ENCODE measurements around the gene TIMP2.
"Not testable (repeated sequence)": the region's sequence is repeated elsewhere in the genome, so short reads cannot be mapped to it uniquely, and the experiment has no call there.

Gene TIMP2

DNA sequence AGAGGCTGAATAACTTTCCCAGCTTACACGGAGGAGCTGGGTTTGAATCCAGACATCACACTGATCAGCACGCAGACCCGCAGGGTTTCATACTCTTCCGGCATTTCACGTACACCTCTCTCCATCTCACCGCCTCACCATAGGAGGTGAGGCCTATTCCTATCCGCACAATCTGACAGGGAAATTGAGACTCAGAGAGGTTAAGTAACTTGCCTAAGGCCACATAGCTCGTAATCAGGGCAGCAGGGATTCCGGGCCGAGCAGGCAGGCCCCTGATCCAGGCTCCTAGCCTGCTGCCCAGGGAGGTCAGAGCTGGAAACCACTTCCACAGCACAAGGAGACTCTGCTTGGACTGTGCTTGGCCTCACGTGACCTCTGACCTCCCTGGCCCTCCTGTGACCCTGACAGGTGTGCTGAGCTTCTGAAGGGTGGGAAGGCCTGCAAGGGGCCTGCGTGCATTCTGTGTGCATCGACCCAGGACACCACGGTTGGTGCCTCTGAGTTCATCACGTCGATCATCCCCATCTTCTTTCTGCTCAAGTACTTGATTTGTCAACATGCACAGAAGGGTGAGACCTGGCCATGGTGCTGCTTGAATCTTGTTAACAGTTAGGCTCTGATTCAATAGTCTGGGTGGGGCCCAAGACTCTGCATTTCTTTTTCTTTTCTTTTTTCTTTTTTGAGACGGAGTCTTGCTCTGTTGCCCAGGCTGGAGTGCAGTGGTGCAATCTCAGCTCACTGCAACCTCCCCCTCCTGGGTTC lies 26.9 kb downstream of the TIMP2 start:
- DNase-seq, result no peak
- TF ChIP-seq GATA1 (IDR thresholded peaks at IDR 0.05; ENCODE audit: low read depth, low read length), result no peak
- TF ChIP-seq POLR2A (IDR thresholded peaks at IDR 0.05; ENCODE audit: low read length), result no peak

DNA sequence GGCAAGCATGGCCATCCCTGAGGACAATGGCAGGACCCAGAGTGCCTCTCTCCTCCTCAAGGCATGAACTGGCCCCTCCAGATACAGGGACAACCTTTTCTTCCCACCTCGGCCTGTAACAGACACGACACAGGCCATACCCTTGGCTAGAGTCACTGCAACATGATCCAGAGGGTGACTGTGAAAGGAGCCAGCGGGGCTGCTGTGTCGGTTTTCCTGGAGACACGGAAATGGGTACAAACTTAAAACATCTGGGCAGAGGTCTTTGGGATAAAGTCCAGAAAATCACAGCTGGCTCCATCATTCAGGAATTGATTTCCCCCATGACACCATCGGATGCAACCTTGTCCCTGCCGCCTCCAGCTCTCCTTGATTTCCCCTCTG lies 27.5 kb downstream of the TIMP2 start:
- DNase-seq, result no peak
- no peak for TF ChIP-seq GATA1 (IDR thresholded peaks at IDR 0.05; ENCODE audit: low read depth, low read length)
- no peak for TF ChIP-seq POLR2A (IDR thresholded peaks at IDR 0.05; ENCODE audit: low read length)

DNA sequence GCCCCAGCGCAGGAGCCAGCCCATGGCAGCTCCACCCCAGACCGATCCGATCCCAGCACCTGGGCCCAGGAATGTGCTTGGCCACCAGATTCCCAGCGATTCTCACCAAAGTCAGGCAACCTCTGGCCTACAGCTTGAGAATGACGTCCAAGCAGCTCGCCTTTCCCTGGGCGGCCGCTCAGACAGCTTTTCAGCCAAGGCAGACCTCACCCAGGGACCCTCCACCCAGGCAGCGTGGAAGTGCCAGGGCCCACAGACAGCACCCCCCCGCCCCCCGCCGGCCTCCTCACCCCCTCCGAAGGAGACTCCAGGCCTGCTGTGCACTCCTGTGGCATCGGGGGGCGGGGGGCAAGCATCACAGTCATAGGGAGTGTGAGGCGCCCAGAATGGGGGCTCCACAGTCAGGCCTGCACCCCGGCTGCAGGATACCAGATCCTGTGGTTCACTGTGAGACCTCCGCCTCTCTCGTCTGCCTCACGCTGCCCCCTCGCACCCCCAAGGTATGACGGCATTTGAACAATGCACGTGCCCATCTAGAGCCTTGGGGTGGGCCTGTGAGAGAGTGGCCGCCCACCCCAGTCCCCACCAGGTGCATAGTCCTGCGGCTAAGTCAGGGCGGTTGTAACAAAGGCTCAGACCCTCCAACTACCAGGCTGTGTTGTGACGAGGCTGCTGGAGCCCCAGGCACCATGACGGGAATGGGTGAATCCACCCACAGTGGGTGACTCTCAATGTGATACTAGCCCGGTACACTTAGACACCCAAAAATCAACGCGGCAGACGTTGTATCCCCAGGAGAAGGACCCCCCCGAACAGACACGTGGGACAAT lies 28.1 kb downstream of the TIMP2 start:
- DNase-seq, result no peak
- TF ChIP-seq POLR2A (IDR thresholded peaks at IDR 0.05; ENCODE audit: low read length) (no peak), GATA1 (IDR thresholded peaks at IDR 0.05; ENCODE audit: low read depth, low read length) (no peak)

DNA sequence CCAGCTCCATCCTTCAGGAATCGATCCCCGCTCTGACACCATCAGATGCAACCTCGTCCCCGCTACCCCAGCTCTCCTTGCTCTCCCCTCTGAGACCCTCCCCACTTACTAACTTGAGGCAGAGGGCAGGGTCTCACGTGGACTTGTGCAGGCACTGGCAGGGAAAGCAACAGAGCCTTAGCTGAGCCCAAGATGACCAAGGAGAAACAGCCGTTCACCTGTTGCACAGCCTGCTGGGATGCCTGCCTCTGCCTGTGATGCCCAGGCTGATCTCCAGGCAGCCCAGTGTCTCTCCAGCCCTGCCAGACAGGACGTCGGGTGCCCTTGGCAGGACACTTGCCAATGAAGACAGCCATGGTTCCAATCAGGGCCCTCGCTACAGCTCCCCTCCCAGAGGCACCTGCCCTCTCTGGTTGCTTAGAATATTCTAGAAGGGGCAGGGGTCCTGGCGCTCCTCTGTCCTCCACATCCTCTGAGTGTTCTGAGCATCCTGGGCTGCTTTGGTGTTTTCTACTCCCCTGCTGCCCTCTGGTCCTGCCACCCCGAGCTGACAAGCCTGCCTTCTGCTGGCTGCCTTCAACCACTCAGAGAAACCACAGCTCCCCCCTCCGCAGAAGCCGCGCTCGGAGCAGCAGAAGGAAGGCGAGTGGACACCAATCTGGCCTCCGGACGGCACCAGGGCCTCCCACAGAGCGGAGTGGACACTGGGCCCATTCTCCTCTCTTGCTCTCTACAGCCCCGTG lies 28.9 kb downstream of the TIMP2 start:
- DNase-seq, result no peak
- TF ChIP-seq POLR2A (IDR thresholded peaks at IDR 0.05; ENCODE audit: low read length) (no peak), GATA1 (IDR thresholded peaks at IDR 0.05; ENCODE audit: low read depth, low read length) (no peak)

DNA sequence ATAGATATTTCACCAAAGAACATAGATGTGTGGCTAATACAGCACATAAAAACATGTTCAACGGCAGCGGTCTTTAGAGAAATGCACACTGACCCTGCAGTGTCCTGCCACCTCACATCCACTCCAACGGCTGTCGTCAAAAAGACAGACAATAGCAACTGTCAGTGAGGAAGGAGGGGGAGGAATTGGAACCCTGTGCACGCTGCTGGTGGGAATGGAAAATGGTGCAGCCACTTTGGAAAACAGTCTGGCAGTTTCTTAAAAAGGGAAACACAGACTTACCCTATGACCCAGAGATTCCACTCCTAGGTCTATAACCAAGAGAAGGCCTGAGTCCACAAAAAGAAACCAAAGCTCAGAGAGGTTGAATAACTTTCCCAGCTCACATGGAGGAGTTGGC lies 29.9 kb downstream of the TIMP2 start:
- TF ChIP-seq GATA1 (IDR thresholded peaks at IDR 0.05; ENCODE audit: low read depth, low read length) (no peak), POLR2A (IDR thresholded peaks at IDR 0.05; ENCODE audit: low read length) (no peak)
- DNase-seq, result no peak

DNA sequence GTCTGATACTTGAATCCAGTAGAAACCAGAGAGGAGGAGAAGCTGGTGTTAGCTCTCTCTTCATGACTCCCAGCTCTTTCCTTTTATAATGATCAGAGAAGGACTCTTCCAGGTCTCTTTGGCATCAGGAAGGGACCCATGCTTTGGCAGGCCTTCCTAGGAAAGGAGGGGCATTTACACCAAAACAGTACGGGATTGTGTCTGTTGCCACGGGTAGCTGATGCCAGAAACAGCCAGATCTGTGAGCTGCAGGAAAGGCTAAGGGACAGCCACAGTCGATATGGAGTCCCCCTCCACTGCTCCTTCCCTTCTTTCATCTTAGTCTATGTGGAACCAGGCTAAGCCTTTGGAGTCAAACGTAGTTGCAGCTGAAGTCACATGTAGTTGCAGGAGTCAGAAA lies 31.5 kb downstream of the TIMP2 start:
- TF ChIP-seq POLR2A (IDR thresholded peaks at IDR 0.05; ENCODE audit: low read length), result no peak
- TF ChIP-seq GATA1 (IDR thresholded peaks at IDR 0.05; ENCODE audit: low read depth, low read length), result no peak
- DNase-seq, result no peak

DNA sequence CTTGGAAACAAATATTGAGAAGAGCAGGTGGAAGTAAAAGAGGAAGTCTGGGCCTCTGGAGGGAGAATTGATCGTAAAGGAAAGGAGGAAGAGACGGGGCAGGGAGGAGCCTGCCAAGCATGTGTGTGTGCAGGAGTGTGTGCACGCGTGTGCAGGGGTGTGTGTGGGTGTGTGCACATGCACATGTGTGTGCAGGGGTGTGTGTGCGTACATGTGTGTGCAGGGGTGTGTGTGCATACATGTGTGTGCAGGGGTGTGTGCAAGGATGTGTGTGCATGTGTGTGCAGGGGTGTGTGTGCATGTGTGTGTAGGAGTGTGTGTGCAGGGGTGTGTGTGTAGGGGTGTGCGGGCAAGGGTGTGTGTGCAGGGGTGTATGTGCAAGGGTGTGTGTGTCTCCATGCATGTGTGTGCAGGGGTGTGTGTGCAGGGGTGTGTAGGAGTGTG lies 32.2 kb downstream of the TIMP2 start:
- no peak for TF ChIP-seq POLR2A (IDR thresholded peaks at IDR 0.05; ENCODE audit: low read length)
- TF ChIP-seq GATA1 (IDR thresholded peaks at IDR 0.05; ENCODE audit: low read depth, low read length), result no peak
- no peak for DNase-seq

DNA sequence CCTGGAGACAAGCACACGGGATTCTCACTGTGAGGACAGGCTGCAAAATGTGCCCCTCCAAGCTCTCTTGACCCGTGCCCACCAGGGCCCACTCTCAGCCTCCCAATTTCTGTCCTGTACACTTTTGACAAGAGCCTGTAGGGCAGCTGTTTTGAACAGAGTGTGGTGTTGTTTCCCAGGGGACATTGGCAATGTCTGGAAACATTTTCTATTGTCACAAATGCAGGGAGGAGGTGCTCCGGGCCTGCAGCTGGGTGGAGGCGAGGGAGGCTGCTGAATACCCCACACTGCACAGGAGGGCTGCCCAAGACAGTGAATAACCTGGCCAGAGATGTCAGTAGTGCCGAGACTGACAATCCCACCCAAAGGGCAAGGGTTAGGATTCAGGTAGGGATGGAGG lies 32.7 kb downstream of the TIMP2 start:
- DNase-seq, result no peak
- TF ChIP-seq POLR2A (IDR thresholded peaks at IDR 0.05; ENCODE audit: low read length) (no peak), GATA1 (IDR thresholded peaks at IDR 0.05; ENCODE audit: low read depth, low read length) (no peak)

DNA sequence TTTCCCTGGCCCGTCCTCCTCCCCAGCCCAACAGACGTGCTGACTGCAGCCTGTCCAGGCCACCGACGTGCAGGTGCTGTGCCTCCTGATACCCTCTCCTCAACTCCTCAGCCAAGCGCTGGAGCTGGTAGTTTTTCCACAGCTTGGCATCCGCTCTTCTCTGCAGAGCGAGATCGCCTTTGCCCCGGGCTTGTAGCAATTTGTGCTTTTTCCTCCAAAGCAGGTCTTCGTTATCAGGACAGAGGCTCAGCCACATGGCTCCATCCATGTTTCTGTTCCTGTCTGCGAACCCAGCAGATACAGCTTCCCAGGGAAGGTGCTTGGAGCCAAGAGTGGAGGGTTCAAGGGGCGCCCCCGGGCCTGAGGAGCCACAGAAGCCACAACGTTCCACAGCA lies 33.1 kb downstream of the TIMP2 start:
- TF ChIP-seq POLR2A (IDR thresholded peaks at IDR 0.05; ENCODE audit: low read length), result no peak
- DNase-seq, result no peak

DNA sequence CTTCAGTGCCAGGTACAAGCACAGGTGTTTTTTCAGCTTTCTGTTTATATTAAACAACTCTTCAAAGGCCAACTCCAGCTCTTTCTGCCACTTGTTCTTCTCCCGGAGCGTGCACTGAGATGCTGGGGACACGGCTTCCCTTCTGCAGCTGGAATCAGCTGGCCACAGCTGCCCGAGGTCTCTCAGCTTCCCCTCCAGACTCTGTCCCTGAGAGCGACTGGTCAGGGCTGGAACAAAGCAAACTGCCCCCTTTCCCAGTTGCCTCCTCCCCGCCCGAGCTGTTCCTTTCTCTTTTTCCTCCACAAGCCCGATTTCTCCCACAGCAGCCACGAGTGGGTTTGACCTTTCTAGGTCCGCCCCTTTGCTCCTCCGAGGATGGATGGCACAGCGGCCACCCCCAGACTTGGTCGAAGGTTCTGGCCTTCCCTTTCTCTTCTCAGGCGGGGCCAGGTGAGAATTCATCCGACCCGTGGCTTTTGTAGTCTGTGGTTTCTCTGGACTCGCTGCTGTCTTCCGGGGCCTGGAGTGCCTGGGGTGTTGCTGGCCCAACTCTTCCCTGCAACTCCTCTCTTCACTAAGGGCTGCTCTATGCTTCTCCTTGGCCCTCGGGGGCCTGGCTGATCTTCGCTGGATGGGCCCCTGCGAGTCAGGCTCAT lies 33.7 kb downstream of the TIMP2 start:
- TF ChIP-seq POLR2A (IDR thresholded peaks at IDR 0.05; ENCODE audit: low read length) (no peak), GATA1 (IDR thresholded peaks at IDR 0.05; ENCODE audit: low read depth, low read length) (no peak)

DNA sequence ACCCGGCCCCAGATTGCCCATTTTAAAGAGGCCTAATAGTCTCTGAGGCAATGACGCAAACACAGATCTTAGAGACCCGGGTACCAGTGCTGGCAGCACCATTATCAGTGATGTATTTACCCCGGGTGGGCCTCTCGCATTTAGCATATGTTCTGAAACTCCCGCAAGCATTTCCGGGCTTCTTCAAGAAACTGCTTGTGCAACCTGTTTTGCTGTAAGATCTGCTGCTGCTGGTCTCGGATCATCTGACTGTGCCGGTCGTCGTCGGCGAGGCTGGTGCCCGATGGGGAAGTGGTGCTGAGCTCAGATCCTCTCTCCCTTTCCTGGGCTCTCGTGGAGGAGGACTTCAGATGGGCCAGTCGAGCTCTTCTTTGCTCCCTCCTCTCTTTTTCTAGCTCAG lies 34.7 kb downstream of the TIMP2 start:
- no peak for DNase-seq
- TF ChIP-seq GATA1 (IDR thresholded peaks at IDR 0.05; ENCODE audit: low read depth, low read length) (no peak), POLR2A (IDR thresholded peaks at IDR 0.05; ENCODE audit: low read length) (no peak)

More for the DNA sequence above, 33.7 kb downstream of the TIMP2 start:
- no peak for DNase-seq

DNA sequence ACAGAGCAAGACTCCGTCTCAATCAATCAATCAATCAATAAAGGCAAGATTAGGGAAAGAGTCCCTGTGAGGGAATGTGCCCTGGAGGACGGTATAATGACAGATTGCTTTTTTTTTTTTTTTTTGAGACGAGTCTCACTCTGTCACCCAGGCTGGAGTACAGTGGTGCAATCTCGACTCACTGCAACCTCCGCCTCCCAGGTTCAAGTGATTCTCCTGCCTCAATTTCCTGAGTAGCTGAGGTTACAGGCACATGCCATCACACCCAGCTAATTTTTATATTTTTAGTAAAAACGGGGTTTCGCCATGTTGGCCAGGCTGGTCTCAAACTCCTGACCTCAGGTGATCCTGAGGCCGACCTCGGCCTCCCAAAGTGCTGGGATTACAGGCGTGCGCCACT lies 35.1 kb downstream of the TIMP2 start:
- not testable (repeated sequence) for DNase-seq

DNA sequence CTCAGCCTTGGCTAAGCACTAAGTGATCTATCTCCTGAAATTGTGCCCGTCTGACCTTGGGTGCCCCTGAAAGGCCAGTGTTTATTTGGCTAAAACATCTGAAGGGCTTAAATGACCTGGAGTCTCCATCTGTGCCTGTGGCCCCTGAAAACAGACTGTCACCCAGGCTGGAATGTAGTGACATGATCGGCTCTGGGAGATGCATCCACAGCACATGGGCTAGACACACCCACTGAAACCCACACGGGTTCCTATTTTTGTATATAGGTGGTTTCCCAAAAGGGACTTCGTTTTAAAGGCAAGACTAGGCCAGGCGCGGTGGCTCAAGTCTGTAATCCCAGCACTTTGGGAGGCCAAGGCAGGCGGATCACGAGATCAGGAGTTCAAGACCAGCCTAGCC lies 35.7 kb downstream of the TIMP2 start:
- no peak for TF ChIP-seq POLR2A (IDR thresholded peaks at IDR 0.05; ENCODE audit: low read length)
- no peak for TF ChIP-seq GATA1 (IDR thresholded peaks at IDR 0.05; ENCODE audit: low read depth, low read length)
- DNase-seq, result no peak

All from erythroblast (primary cell).